ENCODE data around the gene PPP3CA. TPM values are rescaled to one million over a fixed set of nuclear protein-coding genes. Genes with fewer than 3 reads are reported as not detected.

Gene PPP3CA
- total RNA-seq, 1 donor from 2014 or later, result 77.1 TPM

DNA sequence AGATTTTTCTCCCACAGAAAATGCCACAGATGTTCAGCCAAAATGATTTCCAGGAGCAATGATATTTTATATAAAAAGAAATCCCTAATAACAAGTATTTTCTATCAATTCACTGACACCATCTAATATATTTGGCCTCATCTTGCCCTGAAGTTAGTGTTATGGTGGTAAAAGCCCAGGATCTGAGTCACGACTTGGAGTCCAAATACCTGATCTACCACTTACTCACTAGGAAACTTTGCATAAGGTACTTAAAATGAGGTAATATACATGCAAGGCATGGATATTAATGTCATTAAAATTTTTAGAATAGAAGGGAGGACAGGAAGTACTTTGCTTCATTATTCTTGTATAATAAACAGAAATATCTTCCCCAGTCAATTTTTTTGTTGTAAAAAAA lies 16.3 kb downstream of the PPP3CA start:
- DNase-seq, result no peak

GRCh38 chr4:101329592-101329991 lies 17.7 kb downstream of the PPP3CA start:
- DNase-seq, result no peak

DNA sequence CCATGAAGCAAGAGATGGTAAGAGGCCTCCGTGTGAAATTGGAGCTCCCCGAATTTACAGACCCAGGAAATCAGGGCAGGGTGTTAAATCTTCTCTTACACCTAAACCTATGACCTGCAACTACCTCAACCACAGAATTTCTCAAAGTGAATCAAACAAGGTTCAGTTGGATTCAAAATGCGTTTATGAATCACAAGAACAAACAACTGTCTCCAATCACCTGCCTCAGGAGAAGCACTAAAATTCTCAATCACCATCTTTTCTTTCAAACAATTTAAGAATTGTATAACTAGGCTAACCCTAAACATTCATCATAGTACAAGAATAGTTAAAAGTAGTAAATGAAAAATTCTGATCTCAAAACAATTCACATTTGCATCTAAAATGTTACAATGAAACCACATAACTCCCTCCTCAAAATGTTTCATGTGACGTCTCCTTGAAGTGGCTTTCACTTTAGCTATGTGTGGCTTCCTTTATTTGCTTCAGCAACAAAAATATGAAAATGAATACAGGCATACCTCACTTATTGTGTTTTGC lies 19.2 kb downstream of the PPP3CA start:
- no peak for DNase-seq

- DNase-seq, result no peak
Measured at GRCh38 chr4:101326576-101326975, 20.8 kb downstream of the PPP3CA start.

DNA sequence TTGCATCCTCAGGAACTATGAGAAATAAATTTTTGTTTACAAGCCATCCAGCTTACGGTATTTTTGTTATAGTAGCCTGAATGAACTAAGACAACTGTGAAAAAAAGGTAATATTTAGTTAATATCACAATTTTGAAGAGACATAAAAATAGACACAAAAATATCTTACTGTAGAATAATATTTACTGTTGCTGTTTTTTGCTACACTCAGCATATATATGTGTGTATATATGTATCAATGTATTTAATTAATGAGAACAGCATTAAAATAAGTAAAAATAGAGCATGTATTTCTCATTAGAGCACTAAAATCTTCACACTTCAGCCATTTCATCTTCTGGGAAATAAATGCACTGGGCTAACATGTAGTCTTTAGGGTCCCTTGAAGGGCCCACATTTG lies 24.6 kb downstream of the PPP3CA start:
- no peak for DNase-seq

- DNase-seq, result no peak
Measured at GRCh38 chr4:101321481-101322042, 25.8 kb downstream of the PPP3CA start.

DNA sequence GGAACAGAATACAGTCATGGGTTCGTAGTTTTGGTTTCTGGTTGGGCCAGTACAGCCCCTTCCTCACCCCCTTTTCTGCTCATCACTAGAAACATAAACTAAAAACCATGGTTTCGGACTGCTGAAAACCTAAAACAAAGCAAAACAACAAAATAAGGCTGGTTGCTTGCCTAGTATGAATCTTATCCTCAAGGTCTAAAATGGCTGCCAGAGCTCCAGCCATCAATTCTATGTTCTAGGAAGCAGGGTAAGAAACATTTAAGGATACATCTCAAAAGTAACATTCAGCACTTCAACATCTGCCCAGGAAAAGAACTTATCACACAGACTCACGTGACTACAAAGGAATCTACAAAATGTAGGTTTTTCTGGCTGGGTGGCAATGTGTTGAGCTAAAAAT lies 31.5 kb downstream of the PPP3CA start:
- no peak for DNase-seq

DNA sequence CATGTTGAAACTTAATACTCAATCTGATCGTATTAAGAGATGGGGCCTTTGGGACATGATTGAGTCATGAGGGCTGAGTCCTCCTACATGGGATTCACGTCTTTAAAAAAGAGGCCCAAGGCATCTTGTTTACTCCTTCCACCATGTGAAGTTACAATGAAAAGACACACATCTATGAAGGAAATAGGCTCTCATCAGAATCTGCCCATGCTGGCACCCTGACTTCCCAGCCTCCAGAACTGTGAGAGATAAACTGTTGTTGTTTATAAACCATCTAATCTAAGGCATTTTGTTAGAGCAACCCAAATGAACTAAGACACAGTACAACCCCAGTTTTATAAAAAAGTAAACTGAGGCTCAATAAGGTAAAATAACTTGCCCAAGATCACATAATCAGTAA lies 32.3 kb downstream of the PPP3CA start:
- DNase-seq, result no peak

- no peak for DNase-seq
Measured at GRCh38 chr4:101309925-101310324, 37.4 kb downstream of the PPP3CA start.

- no peak for DNase-seq
Measured at GRCh38 chr4:101307899-101308298, 39.4 kb downstream of the PPP3CA start.

DNA sequence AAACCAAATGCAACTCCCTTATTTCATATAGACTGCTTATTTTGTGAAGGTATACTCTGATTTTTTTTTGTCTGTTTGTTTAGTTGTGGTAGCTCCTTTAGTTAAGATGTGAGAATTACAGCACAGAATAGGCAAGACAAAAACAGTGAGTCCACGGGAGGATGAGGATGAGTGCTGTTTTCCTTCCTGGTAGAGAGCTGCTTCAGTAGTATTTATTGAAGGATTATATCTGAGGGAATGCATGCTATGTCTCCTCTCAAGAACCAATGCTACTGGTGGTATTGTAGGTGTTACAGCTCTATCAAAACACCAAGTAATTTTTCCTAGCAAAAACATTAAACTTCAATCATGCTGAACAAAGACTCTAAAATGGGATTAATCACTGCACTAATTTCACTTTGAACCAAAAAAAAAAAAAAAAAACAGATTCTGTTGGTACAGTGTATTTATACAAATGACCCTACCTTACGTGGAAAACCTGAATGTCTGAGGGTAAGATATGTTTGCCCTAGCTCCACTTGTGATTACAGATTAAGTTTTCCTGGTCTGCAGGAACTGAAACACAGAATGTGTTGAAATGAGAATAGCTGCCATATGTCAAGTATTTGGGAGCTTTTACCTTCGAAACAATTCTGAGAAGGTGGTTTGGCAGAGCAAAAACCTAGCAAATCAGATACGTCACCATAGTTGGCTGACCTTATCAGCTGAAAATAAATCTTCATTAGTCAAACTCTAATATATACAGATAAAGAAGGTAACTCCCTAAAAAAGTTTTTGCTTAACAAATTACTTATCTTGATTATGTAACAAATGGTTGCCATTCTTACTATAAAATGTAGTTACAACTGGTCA lies 40.3 kb downstream of the PPP3CA start:
- DNase-seq, result no peak

- DNase-seq, result no peak
Measured at GRCh38 chr4:101306225-101306624, 41.1 kb downstream of the PPP3CA start.

DNA sequence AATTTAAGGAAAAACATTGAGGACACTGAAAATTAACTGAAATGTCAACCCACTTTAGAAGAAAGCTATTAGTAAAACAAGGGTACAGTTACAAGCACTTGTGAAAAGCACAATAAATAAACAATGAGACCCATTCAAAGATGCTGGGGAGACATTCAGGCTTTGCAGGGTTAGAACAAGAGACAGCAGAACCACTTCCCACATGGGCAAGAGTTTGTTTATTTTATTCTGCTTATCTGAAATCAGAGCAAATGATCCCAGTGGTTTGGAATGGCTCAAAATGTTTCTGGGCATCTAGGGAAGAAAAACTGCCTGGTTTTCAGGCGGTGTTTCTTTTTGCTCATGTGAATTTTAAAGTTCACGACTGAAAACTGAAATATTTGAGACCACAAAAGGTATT lies 42.4 kb downstream of the PPP3CA start:
- DNase-seq, result no peak

- no peak for DNase-seq
Measured at GRCh38 chr4:101299899-101300540, 47.3 kb downstream of the PPP3CA start.

DNA sequence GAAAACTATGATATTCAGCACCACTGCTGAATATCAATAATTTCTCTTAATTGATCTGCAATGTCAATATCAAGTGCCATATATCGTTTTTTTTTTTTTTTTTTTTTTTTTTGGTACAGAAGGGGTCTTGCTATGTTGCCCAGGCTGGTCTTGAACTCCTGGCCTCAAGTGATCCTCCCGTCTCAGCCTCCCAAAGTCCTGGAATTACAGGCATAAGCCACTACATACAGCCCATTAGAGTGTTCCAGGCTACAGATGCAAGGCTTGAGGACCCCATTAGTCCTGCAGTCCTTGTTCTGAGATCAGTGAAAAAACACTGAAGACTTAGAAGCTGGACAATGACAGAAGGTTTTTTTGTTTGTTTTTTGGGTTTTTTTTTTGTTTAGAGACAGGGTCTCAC lies 48.3 kb downstream of the PPP3CA start:
- no peak for DNase-seq

DNA sequence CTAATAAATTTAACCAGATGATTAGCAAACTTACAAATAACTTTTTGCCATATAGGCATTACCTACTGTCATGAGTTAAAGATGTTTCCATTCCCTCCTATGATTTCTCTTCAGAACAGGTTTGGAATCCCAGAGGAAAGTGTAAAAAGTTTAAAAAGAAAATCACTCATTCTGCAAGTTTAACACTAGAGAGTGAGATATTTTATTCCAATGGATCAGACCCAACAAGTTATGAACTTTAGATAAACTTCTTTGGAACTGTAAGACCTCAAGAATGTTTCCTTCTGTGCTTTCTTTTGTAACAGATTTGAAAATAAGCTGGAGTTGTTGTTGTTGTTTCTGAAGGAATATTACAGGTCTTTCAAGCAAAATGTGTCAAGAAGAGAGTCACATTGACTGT lies 51.6 kb downstream of the PPP3CA start:
- no peak for DNase-seq

GRCh38 chr4:101294597-101294996 lies 52.7 kb downstream of the PPP3CA start:
- no peak for DNase-seq

DNA sequence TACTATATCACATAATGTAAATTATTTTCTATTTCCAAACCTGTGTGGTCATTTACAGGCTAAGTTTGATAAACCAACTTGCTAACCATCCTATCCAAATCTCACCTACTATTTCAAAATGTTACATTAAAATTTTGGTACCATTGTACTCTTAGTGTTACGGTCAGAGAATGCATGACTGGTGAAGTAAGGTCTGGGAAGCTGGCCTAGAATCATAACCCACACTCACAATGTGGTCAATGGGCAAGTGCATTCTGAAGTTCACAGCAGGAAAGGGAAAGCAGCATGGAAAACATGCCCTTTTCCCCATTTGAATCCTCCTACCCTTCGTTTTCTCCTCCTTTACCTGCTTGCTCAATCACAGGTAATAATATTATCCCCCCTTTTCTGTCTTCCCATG lies 54.4 kb downstream of the PPP3CA start:
- no peak for DNase-seq

GRCh38 chr4:101292214-101292613 lies 55.1 kb downstream of the PPP3CA start:
- DNase-seq, result no peak

DNA sequence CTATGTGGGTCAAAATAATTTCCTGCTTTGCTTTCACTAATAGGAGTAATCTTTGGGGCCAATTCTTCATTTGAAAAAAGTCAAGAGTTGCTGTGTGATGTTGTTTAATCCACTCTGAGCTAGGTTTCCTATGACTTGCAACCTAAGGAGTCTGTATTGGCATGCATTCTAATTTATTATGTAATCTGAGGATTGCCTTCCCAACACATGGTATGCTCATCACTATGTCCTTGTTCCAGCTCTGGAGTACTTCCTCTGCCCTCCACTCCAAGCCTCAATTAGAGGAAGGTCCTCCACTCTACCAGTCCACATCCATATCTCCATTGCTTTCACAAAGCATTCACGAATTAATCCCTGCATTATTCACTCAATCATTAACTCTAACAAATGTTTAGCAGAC lies 56.1 kb downstream of the PPP3CA start:
- DNase-seq, result no peak

DNA sequence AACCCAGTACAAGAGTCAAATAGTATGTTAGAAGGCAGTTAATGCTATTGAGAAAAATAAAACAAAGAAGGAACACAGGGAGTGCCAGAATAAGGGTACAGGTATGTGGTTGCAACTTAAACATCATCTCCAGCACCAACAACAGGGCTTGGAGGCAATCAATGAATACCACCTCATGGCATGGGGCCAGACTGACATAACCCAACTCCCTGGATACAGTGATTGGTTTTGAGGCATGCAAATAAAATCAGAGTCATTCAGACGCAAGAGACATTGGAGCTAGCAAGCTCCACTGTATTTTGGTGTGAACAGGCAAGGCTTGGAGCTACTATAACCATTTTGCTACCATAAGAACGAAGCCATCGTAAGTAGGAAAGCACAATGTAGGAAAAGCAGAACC lies 56.7 kb downstream of the PPP3CA start:
- DNase-seq, result no peak

DNA sequence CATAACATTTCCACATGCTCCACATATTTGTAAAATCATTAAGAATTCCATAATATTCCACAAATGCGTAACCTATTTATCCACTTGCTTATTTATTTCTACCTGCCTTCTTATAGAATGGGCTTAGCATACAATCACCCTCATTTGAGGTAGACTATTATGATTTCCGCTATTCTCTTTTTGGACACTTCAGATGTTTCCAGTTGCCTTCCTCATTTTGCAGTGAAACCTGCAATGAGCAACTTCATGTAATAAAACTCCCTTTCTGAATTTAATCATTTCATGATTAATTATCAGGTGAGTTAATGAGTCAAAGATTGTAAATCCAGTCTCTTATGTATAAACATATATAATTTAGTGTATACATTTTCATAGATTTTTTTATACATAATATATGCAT lies 58.0 kb downstream of the PPP3CA start:
- no peak for DNase-seq

GRCh38 chr4:101288365-101289145 lies 58.8 kb downstream of the PPP3CA start:
- peak; percentile 49 for DNase-seq
